Thoracic aorta (tissue), 2 donors: ENCODE results near the gene PCED1A. TPM values are rescaled to one million over a fixed set of nuclear protein-coding genes. Genes with fewer than 3 reads are reported as not detected.

Experiments used
- ATAC-seq: fragments of 150-250 bp; one replicate; pipeline ENCODE4 v1.8.0; 2017; ENCODE audit warnings: low read depth; ENCODE audit not compliant: insufficient number of reproducible peaks, low FRiP score
- DNase-seq: peaks from one replicate; pipeline ENCODE4 v3.0.0-alpha.2; 2020; ENCODE audit warnings: low spot score
- H3K27ac ChIP-seq, 2 donors: fragments of 200-600 bp; sonication (generic); 1 replicate in 1 of 2; 2 replicates in 1 of 2; pipeline ENCODE4 v1.5.1; 2016; ENCODE audit warnings: mild to moderate bottlenecking in 2 of 2, moderate library complexity in 2 of 2
- H3K27me3 ChIP-seq: fragments of 200-600 bp; sonication (generic); replicated peaks from 2 replicates; pipeline ENCODE4 v1.6.0; 2016; ENCODE audit warnings: mild to moderate bottlenecking; ENCODE audit not compliant: insufficient read depth
- H3K36me3 ChIP-seq: fragments of 200-600 bp; sonication (generic); one replicate; pipeline ENCODE4 v1.5.1; 2016
- H3K4me1 ChIP-seq, 2 donors: fragments of 200-600 bp; sonication (generic); 1 replicate in 1 of 2; 2 replicates in 1 of 2; pipeline versions ENCODE4 v1.5.1 to v1.6.0; 2016; ENCODE audit warnings: low read depth in 2 of 2, mild to moderate bottlenecking in 1 of 2; ENCODE audit not compliant: control insufficient read depth in 1 of 2
- H3K4me3 ChIP-seq: fragments of 200-600 bp; sonication (generic); 2 replicates; pipeline ENCODE4 v1.5.1; 2016; ENCODE audit warnings: mild to moderate bottlenecking
- H3K9me3 ChIP-seq: fragments of 200-600 bp; sonication (generic); 2 replicates; pipeline ENCODE4 v1.5.1; 2016
- CTCF ChIP-seq: fragments of 200-600 bp; sonication (generic); IDR thresholded peaks from one replicate; pipeline ENCODE4 v1.5.1; 2019; ENCODE audit warnings: antibody characterized with exemption
- total RNA-seq, 2 donors: library from RNA; depleted of rRNA; stranded (reverse); fragments of >200 nt; gene quantifications; one replicate each; pipeline versions ENCODE4 v1.1.0 to v1.2.3, GENCODE V29; 2016

PCED1A gene
- total RNA-seq, 2 donors from 2014 or later: 40.6 to 44.3 TPM

- no peak for DNase-seq
- H3K27me3 ChIP-seq: no peaks in the 10 kb centered on the region
- TF ChIP-seq CTCF: no peak
Observed at GRCh38 chr20:2851086-2851485, 10.6 kb upstream of the PCED1A start.

GRCh38 chr20:2849529-2849928 lies 9.1 kb upstream of the PCED1A start:
- no peaks in the 10 kb centered on the region for H3K36me3 ChIP-seq
- ATAC-seq (no peak), DNase-seq (no peak)
- no peaks in the 10 kb centered on the region for H3K4me1 ChIP-seq
- no peak overlapping the region for H3K27ac ChIP-seq
- no peaks in the 10 kb centered on the region for H3K9me3 ChIP-seq
- H3K27me3 ChIP-seq: no peaks in the 10 kb centered on the region
- H3K4me3 ChIP-seq: no peak overlapping the region
- no peak for TF ChIP-seq CTCF

More at GRCh38 chr20:2851086-2851485, 10.6 kb upstream of the PCED1A start:
- no peaks in the 10 kb centered on the region for H3K4me1 ChIP-seq
- no peak overlapping the region for H3K27ac ChIP-seq
- H3K36me3 ChIP-seq: no peaks in the 10 kb centered on the region
- H3K4me3 ChIP-seq: no peak overlapping the region
- no peaks in the 10 kb centered on the region for H3K9me3 ChIP-seq
- ATAC-seq: no peak

- no peak for ATAC-seq
- no peak for DNase-seq
- no peaks in the 10 kb centered on the region for H3K36me3 ChIP-seq
- no peaks in the 10 kb centered on the region for H3K4me1 ChIP-seq
- H3K4me3 ChIP-seq: no peak overlapping the region
- no peaks in the 10 kb centered on the region for H3K9me3 ChIP-seq
- no peaks in the 10 kb centered on the region for H3K27me3 ChIP-seq
- TF ChIP-seq CTCF: no peak
- H3K27ac ChIP-seq: no peak overlapping the region
Observed at GRCh38 chr20:2847802-2848201, 7.3 kb upstream of the PCED1A start.

- DNase-seq (no peak), ATAC-seq (no peak)
- H3K27ac ChIP-seq: no peak overlapping the region
- H3K27me3 ChIP-seq: no peaks in the 10 kb centered on the region
- no peaks in the 10 kb centered on the region for H3K36me3 ChIP-seq
- H3K9me3 ChIP-seq: no peaks in the 10 kb centered on the region
- H3K4me3 ChIP-seq: no peak overlapping the region
- no peak for TF ChIP-seq CTCF
- H3K4me1 ChIP-seq: peaks cover 0 to 6% of the 10 kb centered on the region in 2 donors
Observed at GRCh38 chr20:2846698-2847097, 6.2 kb upstream of the PCED1A start.

GRCh38 chr20:2845607-2846006 lies 5.2 kb upstream of the PCED1A start:
- Histone ChIP-seq H3K9me3 (no peaks in the 10 kb centered on the region), H3K4me3 (no peak overlapping the region), H3K4me1 (peaks cover 0 to 12% of the 10 kb centered on the region in 2 donors), H3K27me3 (no peaks in the 10 kb centered on the region), H3K36me3 (no peaks in the 10 kb centered on the region), H3K27ac (no peak overlapping the region)
- no peak for TF ChIP-seq CTCF
- DNase-seq: no peak
- ATAC-seq: no peak
